SH-SY5Y (cell line): ENCODE results near the gene NACC2.

Source experiments
- GATA2 ChIP-seq: IDR thresholded peaks from 2 replicates; pipeline ENCODE4 v1.6.1; 2011; ENCODE audit warnings: mild to moderate bottlenecking, low read depth, low read length
- GATA3 ChIP-seq: IDR thresholded peaks from 2 replicates; pipeline ENCODE4 v1.6.1; 2011; ENCODE audit warnings: low read depth, mild to moderate bottlenecking, low read length, moderate library complexity

DNA sequence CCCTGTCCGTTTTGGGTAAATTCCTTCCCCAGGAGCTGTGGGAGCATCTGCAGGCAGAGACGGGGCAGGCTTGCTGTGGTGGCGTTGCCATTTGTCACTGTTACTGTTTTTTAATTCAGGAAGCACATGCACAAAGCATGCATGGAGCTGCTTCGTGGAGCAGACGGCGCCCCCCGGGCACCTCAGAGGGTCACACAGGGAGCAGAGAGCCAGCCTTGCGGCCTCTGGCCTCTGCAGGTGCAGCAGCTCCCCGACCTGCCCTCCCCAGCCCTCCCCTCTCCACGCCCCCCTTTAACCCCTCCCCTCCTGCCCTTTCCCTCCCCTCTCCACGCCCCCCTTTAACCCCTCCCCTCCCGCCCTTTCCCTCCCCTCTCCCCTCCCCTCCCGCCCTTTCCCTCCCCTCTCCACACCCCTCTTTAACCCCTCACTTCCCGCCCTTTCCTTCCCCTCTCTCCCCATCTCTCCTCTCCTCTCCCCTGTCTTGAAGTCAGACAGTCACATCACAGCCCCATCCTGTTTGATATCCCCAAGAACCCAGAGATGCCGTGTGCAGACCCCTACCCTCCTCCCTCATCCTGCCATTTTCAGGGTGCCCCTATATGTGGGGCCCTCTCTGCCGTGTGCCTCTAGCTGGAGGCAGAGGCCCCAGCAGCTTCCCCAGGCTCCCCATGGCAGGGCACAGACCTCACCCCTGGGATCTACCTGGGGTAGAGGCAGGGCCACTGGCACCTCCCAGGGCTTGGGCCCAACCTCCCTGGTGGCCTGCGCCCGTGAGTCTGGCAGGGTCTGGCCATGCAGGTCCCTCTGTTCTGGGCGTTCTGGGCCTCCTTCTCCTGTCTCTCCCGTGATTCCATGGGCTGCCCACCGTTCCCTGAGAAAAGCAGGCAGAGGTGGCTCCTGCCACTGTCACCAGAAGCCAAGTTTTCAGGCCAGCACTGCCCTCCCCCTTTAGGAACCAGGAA lies 104.3 kb downstream of the NACC2 start:
- TF ChIP-seq GATA2 = no peak
- no peak for TF ChIP-seq GATA3
